Stomach (tissue), 4 donors: Measurements from ENCODE around the gene WDR44.

Experiments used
- POLR2A ChIP-seq, 4 donors: fragments of 450-650 bp; IDR thresholded peaks; one replicate each; pipeline ENCODE4 v1.6.1; 2016; ENCODE audit warnings: antibody characterized with exemption in 4 of 4, control low read depth in 2 of 4, mild to moderate bottlenecking in 1 of 4, moderate library complexity in 1 of 4
- TF ChIP-seq, protein P1 (sequence below), 7 experiments: fragments of 450-650 bp in 4 of 7; fragments of 200-600 bp in 3 of 7; sonication (generic) in 3 of 7; IDR thresholded peaks; one replicate each; pipeline ENCODE4 v1.5.1; 2016 to 2019; ENCODE audit warnings: antibody characterized with exemption in 7 of 7, control low read depth in 2 of 7, mild to moderate bottlenecking in 1 of 7

DNA sequence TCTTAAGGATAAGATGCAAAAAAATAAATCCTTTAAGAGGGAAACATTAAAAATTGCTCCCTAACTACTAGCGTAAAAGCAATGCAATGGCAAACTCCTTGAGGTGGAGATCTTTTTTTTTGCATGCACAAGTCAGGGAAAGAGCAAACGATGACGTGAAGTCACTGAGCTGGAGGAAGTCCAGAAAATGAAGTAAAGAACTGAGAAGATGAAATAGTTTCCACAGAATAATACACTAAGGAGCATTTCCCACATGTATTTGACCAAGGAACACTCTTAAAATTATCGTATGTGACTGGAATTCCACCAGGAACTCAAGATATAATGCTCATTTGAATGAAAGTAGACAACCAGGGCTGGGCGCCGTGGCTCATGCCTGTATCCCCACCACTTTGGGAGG is 128.7 kb downstream of the WDR44 start:
- TF ChIP-seq, protein P1, sequence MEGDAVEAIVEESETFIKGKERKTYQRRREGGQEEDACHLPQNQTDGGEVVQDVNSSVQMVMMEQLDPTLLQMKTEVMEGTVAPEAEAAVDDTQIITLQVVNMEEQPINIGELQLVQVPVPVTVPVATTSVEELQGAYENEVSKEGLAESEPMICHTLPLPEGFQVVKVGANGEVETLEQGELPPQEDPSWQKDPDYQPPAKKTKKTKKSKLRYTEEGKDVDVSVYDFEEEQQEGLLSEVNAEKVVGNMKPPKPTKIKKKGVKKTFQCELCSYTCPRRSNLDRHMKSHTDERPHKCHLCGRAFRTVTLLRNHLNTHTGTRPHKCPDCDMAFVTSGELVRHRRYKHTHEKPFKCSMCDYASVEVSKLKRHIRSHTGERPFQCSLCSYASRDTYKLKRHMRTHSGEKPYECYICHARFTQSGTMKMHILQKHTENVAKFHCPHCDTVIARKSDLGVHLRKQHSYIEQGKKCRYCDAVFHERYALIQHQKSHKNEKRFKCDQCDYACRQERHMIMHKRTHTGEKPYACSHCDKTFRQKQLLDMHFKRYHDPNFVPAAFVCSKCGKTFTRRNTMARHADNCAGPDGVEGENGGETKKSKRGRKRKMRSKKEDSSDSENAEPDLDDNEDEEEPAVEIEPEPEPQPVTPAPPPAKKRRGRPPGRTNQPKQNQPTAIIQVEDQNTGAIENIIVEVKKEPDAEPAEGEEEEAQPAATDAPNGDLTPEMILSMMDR (IDR thresholded peaks at IDR 0.05): no peak
- TF ChIP-seq POLR2A (IDR thresholded peaks at IDR 0.05): no peak
